Stimulated activated CD4-positive, alpha-beta T cell treated with anti-CD3 and anti-CD28 coated beads, Interleukin-2, amount 100 ng/mL, for 24 hours (primary cell): Measurements from ENCODE around the gene MAN1A1.
"Not testable (repeated sequence)": the region's sequence is repeated elsewhere in the genome, so short reads cannot be mapped to it uniquely, and the experiment has no call there.

ENCODE experiments used
- DNase-seq, 2 donors: peaks; one replicate each; pipeline ENCODE4 v3.0.0-alpha.2; 2020

The MAN1A1 gene

GRCh38 chr6:119163006-119163405 lies 186.6 kb downstream of the MAN1A1 start:
- DNase-seq, result no peak

- no peak for DNase-seq
Observed at GRCh38 chr6:119162134-119162775, 187.3 kb downstream of the MAN1A1 start.

- no peak for DNase-seq
Observed at GRCh38 chr6:119161438-119161837, 188.1 kb downstream of the MAN1A1 start.

GRCh38 chr6:119160911-119161310 lies 188.7 kb downstream of the MAN1A1 start:
- DNase-seq, result no peak

GRCh38 chr6:119158057-119158848 lies 191.3 kb downstream of the MAN1A1 start:
- DNase-seq, result no peak

- DNase-seq, result no peak
Observed at GRCh38 chr6:119157506-119157815, 192.1 kb downstream of the MAN1A1 start.

- no peak for DNase-seq
Observed at GRCh38 chr6:119156757-119157505, 192.6 kb downstream of the MAN1A1 start.

- DNase-seq, result not testable (repeated sequence)
Observed at GRCh38 chr6:119156082-119156481, 193.5 kb downstream of the MAN1A1 start.

- no peak for DNase-seq
Observed at GRCh38 chr6:119152187-119152586, 197.4 kb downstream of the MAN1A1 start.

GRCh38 chr6:119148825-119149525 lies 200.6 kb downstream of the MAN1A1 start:
- no peak for DNase-seq

- DNase-seq, result peak in 1 of 2 donors; percentile 26
Observed at GRCh38 chr6:119148098-119148824, 201.3 kb downstream of the MAN1A1 start.

GRCh38 chr6:119147101-119148053 lies 202.2 kb downstream of the MAN1A1 start:
- peak; percentile 63 to 65 for DNase-seq

GRCh38 chr6:119145111-119145510 lies 204.4 kb downstream of the MAN1A1 start:
- DNase-seq, result no peak

GRCh38 chr6:119142637-119143036 lies 206.9 kb downstream of the MAN1A1 start:
- DNase-seq, result no peak

- no peak for DNase-seq
Observed at GRCh38 chr6:119142041-119142440, 207.5 kb downstream of the MAN1A1 start.

GRCh38 chr6:119140196-119141140 lies 209.1 kb downstream of the MAN1A1 start:
- DNase-seq, result no peak

GRCh38 chr6:119138906-119139541 lies 210.5 kb downstream of the MAN1A1 start:
- no peak for DNase-seq

- no peak for DNase-seq
Observed at GRCh38 chr6:119137194-119138072, 212.1 kb downstream of the MAN1A1 start.

GRCh38 chr6:119134752-119135151 lies 214.8 kb downstream of the MAN1A1 start:
- no peak for DNase-seq
